ACHN (cell line): ENCODE data around the gene POLR1A.

Experiments used
- DNase-seq: peaks from one replicate; pipeline ENCODE4 v3.0.0-alpha.2; 2015
- in situ Hi-C: cut with HindIII; loops from 2 replicates; pipeline ENCODE4 v1.10.0; 2017; ENCODE audit warnings: low sequenced_read_pairs, low pct_ligation_motif_present, low pct_unique_long_range_greater_than_20kb

Gene POLR1A

DNA sequence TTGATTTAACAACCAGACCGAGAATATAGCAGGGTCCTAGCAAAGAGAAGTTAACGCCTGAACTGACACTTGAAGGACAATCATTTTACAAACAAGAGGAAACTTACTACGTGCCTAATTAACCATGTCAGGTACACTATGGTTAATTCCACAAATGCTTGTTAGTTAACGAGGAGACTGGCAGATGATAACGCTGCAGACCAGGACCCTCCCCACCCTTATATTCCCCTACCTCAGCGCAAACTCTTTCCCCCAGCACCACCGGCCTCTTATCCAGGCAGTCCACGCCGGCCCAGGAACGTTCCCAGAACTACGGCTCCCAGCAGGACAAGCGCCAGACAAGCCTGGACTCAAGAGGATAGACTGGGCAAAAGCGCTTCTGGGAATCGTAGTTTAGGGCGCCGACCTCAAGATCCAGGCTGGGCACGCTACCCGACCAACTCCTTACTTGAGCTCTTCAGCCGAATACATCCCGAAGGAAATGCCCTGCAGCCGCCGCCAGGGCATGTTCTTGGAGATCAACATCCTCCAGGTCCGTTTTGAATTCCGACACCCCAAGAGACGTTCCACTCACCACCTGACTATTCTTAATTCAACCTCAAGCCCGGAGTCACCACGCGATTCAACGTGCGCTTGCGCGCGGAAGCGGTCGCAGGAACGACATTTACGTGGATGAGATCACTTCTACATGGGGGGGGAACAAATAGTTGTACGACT is at the start of gene POLR1A:
TSS of gene POLR1A (minus strand) at position 635 of the 717 bp plus-strand sequence. CDS start at position 525, 110 bp downstream.
- in situ Hi-C loops = no loop called here
- peak; percentile 95 for DNase-seq

DNA sequence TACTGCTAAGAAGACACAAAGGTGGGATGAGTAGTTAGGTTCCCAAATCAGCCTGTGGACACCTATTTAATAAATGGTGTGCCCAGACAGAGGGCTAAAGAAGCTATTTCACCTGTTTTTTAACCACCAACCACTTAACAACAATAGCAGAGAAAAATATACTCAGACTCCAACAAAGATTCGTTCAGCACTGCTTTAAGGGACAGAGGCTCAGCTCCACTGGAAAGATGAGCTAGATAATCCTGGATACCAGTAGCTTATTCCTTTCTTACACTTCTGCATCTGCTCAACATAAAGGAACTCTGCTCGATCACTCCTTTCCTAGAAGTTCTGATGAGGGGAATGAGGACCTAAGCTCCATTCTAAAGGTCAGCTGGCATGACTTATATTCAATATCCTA is 44.8 kb upstream of the POLR1A start:
- DNase-seq = no peak
- in situ Hi-C loops = no loop called here

DNA sequence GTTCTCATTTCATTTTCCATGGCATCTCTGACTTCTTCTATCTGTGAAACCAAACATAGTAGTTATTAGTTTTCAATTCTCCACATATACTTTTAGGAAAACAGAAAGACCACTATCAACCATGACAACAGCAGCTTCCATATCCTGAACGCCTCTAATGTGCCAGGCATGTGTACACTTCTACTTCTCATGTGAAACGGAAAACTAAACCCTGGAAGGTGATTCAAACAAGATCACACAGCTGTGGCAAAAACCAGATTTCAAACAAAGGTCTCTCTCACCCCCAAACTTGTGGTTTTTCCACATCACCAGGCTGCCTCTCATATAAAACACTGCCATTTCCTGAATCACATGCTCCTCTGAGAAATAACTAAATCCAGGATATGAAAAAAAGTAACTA is 42.1 kb upstream of the POLR1A start:
- DNase-seq = no peak
- in situ Hi-C loops = no loop called here

DNA sequence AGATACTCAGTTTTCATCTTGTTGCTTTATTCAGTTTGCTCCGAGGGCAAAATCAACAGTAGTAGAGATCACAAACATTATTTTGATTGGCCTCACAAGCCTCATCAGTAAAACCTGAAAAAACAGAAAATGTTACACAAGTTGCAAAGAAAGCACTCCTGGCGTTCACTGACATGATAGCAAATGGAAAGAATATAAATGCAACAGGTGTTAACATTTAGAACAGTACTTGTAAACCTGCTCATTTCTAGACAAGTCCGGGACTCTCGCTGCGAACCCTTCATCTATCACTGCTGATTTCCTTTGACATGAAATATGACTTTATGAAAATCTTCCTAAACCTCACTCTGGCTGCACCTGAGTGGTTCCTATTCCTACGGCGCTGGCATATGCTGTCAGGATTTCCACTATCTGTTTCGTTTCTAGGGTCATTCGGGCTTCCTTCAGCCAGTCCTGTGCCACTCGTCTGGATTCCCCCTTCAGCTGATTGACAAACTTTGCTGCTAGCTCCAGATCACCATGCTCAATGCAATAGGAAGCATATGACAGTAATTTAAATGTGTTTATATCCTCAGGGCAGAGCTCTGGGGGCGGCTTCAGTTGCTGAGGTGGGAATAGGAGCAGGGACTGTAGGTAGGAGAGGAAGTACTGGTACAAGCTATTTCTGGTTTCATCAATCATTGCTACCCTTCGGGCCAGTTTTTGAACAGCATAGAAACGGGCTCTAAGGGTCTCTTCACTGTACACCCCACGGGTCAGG is 38.4 kb upstream of the POLR1A start:
- in situ Hi-C loops = no loop called here
- no peak for DNase-seq

DNA sequence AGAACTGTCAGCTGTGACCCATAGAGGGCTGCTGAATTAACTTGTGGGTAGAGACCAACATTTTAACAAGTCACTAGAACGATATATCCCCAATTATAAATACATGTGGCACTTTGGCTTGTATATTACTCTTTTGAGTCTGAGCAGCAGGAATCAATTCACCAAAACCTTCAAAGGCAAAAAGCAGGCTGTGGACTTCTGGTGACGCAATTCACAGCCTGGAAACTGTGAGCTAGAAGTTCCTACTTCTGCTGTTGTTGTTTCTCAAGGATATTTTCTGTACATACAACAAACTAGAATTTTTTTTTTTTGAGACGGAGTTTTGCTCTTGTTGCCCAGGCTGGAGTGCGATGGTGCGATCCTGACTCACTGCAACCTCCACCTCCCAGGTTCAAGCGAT is 37.6 kb upstream of the POLR1A start:
- DNase-seq = no peak
- in situ Hi-C loops = no loop called here

DNA sequence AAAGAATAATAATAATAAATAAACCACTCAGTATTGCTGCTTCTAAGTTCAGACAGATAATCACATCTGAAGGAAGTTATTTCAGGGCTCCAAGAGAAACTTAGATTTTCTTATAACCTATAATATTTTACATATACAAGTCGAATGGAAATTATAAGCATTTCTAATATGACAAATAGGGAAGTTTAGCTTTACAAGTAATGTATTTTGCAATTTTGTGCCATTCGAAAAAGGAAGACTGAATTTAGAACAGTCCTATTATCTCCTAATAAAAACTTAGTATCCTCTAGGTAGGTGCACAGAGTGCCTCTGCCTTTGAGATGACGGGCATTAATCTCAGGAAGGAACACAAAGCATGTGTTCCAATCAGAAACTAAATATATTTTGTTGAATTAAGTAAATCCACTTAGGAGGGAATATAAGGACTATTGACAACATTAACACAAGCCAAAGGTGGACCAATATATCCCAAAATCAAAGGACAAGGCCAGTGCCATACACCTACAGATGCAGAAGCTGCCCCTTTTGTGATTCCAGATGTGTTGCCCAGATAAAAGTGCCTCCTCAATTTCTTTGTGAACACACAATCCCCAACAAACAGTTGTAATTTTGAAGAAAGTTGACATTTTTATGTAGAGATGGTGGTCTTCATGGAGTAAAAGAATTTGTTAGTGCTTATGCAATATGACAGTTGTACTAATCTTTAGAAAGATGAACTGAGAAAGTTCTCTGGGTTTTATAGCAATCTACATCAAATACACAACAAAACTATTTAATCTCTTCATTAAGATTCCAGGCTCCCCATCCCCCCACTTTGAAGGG is 37.0 kb upstream of the POLR1A start:
- DNase-seq = no peak
- in situ Hi-C loops = no loop called here

DNA sequence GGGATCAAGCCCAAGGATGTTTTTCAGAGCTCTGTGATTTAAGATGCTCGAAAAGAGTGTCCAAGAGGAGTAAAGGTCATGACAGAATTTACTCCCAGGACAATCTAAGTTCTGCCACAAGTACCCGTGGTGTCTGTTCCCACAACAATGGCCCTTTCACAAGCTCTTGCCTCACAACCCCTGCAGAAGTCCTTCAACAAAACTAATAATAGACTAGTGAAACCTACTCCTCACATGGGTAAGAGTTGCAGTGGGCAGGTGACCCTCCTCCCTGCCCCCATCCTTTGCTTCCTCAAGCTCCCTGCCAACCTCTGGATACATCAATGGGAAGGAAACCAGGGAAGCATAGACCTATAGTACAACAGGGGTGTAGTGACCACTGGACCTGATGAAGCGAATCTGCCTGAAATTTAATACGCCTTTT is 35.3 kb upstream of the POLR1A start:
- DNase-seq = no peak
- in situ Hi-C loops = no loop called here

DNA sequence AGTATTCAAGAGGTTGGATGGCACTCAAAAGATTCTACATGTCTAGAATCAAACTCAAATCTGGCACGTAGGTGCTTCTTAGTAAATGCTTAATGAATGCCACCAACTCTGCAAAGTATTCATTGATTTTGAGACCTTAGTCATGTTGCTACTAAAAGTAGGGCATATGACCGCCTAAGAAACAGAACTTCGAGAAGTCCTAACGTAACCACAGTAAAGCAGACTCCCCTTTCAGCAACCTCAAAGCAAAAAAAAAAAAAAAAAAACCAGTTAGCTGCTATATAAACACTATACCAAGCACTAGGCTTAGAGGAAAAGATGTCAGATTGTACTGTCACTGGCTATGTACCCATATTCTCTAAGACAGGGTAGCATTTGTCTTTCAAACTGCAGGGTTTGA is 34.3 kb upstream of the POLR1A start:
- in situ Hi-C loops = no loop called here
- DNase-seq = no peak

DNA sequence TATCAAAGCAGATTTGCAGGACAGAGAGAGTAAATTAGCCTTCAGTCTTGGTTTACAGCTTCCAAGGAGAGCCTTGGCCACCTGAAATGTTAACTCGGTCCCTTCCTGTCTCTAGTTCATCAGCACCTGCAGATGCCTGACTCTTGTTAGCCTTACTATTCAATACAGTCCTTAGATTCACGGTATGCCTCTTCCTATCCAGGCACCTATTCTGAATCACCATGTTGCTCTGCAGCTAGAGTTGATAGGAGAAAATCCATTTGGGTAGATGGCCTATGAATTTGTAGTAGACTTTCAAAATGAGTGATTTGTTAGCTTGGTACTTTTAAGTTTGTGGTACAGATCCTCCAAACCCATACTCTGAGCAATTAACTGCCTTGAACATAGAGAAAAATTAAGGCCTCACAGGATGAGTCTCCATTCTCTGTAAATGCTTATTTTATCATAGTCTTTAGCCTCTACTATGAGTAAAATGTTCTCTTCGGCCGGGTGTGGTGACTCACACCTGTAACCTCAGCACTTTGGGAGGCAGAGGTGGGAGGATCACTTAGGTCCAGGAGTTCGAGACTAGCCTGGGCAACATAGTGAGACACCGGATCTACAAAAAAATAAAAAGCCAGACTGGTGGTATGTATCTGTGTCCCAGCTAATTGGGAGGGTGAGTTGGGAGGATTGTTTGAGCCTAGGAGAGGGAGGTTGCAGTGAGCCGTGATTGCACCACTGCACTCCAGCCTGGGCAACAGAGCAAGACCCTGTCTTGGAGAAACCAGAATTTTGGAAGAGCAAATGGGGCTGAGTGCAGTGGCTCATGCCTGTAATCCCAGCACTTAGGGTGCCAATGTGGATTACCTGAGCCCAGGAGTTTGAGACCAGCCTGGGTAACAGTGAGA is 33.3 kb upstream of the POLR1A start:
- in situ Hi-C loops = no loop called here
- no peak for DNase-seq

DNA sequence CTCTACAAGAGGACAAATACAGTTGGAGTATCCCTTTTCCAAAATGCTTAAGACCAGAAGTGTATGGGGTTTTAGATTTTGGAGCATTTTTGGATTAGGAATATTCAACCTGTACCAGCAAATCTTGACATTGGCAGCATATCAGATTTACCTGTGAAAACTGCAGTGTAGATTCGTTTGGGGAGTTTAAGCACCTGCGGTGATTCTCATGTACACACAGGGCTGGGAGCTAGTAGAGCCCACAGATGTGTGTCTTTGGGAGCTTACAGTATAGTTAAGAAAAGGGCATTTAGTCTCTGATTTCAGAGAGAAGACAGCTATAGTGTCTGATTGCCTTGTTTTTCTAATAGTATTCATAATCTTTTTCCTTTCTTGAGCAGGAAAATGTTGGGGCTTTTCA is 30.5 kb upstream of the POLR1A start:
- in situ Hi-C loops = no loop called here
- no peak for DNase-seq

DNA sequence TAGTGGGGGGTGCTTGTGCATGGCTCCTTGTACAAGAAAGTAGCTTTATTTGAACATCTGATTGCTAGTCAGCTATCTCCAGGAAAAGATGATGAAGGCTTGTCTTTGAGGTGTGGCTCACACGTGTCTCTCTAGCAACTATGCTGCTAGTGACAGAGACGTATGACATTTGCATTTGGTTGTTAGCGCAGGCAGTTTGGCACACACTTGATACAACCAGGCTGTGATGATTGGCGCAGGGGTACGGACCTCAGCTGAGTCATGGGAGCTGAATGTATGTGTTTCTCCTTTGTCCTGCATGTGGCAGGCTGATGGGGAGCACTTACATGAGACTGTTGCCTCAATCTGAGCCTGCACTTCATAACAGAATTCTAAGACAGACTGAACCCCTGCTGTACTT is 30.0 kb upstream of the POLR1A start:
- in situ Hi-C loops = no loop called here

DNA sequence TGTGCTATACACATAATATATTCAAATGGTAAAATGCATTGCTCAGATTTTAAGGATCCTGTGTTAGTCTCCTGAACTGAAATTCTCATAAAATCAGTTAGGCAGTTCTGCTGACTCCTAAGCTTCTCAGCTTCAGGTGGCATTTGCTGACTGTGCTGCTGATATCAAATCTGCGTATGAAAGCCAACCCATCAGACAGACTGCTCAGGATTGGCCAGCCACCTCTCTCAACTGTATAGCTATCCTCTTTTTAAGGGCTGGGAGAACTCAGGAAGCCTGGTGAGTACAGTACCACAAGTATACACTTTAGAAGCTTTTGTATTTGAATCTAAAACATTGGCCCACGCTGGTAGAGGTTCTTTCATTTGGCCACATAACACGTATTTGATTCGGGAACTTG is 29.0 kb upstream of the POLR1A start:
- in situ Hi-C loops = no loop called here

More for the DNA sequence above, 30.0 kb upstream of the POLR1A start:
- no peak for DNase-seq

DNA sequence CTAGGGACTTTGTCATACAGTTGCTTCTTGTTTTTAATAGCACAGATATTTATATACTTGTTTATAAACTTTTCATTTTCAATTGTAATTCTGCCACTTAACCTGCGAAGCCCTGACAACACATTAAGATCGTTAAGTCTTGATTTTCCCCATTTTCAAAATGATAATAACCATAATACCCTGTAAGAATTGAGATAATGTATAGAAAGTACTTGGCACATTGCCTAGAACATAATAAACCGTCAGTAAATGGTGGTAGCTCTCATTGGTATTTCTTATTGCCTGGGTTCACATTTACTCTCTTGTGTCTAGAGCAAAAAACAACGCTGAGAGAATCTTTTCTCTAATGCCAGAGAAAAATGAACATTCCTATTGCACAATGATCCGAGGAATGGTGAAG is 19.0 kb upstream of the POLR1A start:
- DNase-seq = no peak

More for the DNA sequence above, 29.0 kb upstream of the POLR1A start:
- no peak for DNase-seq

DNA sequence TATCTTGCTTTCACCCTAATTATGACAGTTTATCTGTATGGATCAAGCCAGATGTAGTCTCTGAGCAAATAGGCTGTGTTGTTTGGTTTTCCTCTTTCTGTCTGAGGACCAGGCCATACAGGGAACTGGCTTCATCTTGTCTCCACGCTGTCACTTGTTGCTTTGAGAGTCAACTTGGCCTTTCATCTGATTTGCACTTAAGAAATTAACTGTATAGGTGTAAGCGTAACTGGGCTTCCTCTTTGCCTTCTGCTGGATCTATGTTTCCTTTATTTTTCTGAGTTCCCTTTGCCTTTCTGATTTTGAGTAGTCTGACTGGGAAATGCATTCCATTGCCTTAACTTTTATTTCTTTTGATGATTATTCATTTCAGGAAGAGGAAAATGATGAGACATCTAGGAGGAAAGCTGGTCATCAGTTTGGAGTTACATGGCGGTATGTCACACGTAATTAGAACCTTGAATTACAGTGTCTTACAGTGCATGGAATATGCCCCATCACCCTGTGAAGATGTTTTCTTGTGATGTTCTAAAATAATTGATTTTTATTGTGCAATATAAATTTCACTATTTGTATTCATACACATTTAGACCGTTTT is 17.7 kb upstream of the POLR1A start:
- in situ Hi-C loops = no loop called here
- DNase-seq = no peak

More for the DNA sequence above, 19.0 kb upstream of the POLR1A start:
- in situ Hi-C loops = no loop called here

DNA sequence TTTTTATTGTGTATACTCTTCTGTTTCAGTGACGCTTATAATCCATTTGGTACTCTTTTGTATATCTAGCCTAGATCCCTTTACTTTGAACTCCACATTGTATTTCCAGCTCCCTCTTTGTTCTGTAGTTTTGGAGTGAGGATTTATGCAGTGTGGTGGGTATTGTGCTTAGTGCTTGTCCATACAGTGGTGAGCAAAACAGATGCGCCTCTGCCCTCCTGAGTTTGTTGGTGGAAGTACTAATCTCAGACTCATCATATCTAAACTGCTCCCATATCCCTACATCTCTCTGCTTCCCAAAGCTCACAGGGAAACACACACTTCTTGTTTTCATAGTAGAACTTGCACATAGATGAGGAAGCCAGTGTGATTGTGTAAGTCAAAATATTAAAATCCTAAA is 12.4 kb upstream of the POLR1A start:
- in situ Hi-C loops = no loop called here
- no peak for DNase-seq

DNA sequence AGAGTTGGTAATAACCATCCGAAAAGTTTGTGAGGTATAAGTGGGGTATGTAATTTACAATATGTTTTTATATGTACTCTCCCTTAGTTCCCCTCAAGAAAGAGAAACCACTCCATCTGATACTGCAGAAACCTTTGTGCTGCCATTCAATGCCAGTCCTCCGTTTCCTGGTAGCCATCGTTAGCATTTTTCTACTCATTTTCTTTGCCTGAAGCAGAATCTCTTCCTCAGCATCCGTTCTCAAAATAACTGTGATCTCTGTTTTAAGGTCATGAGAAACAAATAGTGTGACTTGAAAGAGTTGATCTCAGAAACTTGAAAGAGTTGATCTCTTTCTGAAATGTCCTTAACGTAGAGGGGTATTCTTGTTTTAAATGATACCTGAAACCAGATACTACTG is 1.3 kb upstream of the POLR1A start:
- in situ Hi-C loops = no loop called here
- DNase-seq = peak; percentile 8

DNA sequence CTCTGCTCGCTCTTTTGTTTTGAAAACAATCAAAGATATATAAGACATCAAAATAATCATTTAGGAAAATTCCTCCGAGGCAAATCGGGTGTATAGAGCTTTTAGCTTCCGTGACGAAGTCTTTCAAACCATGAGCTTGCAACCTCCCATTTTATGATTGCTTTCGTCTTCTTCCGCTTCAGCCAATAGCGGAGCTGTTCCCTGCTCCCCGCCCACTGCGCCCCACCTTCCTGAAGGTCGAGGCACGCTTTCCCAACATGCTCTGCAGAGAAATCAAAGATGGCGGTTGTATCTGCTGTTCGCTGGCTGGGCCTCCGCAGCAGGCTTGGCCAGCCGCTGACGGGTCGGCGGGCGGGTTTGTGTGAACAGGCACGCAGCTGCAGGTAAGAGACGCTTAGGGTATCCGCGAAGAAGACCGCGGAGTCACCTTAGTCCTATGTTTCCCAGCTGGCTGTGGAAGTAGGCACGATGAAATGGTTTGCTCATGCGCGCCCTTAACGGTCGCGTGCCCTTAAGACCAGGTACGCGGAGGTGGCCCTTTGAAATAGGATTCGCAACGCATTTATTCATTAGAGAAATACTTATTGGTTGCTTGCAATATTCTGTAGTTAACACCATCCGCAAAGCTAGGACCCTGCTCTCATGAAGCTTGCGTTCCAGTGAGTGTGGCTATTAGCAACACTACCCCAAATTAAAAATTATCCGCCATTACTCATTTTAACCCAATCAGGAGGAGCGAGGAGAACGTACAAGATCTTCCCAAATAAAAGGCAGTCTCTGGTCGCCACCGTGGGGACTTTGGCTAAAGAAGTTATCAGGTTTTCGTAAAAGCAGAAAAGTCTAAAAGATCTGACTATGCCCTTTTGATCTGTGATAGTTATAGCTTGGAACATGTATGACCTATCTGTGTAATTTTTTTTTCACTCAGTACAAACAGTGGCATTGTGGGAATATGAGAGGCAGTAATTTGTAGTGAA is 571 bp upstream of the POLR1A start, which contains the start of gene PTCD3:
TSS of gene PTCD3 (plus strand) at position 267 of the 977 bp plus-strand sequence. CDS start at position 280, 13 bp downstream.
- in situ Hi-C loops = no loop called here
- DNase-seq = peak; percentile 98
